Kidney tubule cell (primary cell): ENCODE data around the gene CAPN11.
"Not testable (repeated sequence)": the region's sequence is repeated elsewhere in the genome, so short reads cannot be mapped to it uniquely, and the experiment has no call there.

ENCODE experiments used
- DNase-seq: peaks from one replicate; pipeline ENCODE4 v3.0.0-alpha.2; 2018; ENCODE audit warnings: low spot score

Gene CAPN11

DNA sequence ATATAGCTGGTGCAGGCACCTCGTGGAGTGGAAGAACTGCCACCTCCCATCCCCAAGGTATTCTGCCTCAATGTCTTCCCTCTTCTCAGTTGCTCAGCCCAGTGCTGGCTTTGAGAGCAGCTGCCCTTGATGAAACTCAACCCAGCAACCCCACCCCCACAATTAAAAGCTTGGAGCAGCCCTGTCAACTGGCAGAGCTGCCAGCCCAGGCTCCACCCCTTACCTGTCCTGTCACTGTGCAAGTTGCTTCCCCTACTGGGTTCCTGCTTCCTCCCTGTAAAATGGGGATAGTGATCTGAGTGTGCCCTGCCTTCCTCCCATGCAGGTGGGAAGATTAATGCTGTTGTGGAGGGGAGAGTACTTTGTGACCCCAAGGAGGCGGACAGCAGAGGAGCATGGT lies 26.7 kb upstream of the CAPN11 start:
- DNase-seq = no peak

DNA sequence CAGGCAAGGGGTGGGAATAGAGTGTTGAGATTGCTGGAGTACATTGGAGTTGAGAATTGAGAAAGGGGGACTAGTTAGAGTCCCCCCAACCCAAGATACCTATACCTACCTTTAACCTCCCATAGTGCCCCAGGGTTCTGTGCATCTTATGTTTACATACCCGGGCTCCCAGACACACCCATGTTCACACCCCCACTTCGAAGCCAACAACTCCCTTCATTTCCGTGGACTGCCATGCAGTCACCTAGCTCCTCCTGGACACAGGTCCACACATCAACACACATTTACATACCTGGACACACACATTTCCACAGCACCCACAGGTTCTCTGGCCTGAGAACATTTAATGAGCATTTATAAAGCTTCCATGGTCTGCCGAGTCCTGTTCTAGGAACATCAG lies 26.1 kb upstream of the CAPN11 start:
- no peak for DNase-seq

DNA sequence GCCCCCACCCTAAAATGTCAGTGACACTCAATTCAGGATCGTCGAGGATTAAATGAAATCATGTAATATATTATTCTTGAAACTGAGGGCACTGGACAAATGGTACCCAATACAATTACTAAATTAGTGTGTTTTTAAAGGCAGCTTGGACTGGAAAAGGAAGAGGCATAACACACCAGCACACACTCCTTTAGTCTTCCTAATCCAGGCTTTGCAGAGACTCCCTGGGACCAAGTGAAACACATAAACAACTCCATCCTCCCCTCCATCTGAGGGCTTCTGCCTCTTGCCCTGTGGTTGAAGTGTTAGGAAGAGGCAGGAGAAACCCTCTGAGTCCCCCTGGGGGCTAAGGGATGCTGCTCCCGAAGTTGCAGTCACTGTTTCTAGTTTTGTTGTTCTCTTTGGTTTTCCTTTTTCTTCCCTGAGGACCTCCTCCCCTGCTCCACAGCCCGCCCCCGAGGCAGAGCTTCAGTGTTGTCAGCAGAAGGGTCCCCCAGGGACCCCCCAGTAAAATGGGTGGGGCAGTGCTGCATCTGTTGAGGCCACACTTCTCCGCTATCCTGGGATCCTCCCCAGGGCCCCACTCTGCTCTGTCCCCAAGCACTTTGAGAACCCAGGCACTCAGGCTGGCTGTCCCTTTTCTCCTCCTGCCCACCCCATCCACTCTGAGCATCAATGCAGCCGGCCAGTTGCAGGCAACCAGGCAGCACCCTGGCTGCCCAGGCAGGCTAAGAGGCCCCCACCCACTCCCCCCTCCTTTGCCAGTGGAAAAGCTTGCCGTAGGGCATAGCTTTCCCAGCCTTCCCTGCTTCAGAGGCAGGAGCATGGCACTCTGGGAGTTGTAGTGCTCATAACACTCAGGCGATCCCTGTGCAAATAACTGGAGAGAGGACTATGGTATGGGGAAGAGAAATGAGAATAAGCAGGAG lies 25.4 kb upstream of the CAPN11 start:
- DNase-seq = no peak

GRCh38 chr6:44133981-44134711 lies 24.5 kb upstream of the CAPN11 start:
- no peak for DNase-seq

DNA sequence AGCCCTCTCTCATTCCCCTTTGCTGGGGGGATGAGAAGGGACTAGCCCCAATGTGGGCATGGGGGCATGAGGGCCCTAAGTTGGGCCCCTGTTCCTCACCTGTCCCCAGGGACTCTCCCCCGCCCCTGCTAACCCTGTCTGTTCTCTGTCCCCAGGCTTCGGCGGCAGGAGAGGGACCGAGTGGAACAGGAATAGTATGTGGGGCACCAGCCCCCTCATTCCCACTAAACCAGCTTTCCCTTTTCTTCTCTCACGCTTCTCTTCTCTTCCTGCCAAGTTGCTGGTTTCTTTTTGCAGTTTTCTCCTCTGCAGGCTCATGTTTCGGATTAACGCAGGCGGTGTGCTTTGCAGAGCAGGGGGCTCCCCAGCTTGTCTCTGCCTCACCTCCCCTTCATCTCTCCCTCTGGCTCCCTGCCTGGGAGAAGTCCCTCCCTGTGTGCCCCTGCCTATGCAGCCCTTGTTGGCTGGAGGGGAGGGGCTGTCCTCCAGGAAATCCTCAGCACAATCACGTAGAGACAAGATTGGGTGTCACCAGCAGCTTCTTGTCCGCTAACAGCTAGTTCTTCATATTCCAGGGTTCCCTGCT lies 23.4 kb upstream of the CAPN11 start:
- no peak for DNase-seq

DNA sequence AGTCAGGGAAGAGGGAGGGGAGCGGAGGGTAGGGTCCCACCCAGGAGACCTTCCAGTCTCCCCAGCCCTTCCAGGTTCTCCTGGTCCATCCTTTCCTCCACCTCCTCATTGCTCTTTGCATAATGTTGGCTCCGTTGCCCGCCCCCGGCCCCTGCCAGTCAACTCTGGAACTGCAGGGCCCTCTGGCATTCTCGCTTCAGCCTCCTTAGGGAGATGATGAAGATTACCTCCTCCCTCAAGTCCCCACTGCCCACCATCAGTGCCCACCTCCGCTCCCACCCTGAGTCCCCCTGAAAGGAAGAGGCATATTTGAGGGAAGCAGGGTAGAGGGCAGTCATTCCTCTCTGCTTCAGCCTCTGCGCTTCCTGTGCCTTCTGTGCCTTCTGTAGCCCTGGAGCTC lies 22.7 kb upstream of the CAPN11 start:
- no peak for DNase-seq

DNA sequence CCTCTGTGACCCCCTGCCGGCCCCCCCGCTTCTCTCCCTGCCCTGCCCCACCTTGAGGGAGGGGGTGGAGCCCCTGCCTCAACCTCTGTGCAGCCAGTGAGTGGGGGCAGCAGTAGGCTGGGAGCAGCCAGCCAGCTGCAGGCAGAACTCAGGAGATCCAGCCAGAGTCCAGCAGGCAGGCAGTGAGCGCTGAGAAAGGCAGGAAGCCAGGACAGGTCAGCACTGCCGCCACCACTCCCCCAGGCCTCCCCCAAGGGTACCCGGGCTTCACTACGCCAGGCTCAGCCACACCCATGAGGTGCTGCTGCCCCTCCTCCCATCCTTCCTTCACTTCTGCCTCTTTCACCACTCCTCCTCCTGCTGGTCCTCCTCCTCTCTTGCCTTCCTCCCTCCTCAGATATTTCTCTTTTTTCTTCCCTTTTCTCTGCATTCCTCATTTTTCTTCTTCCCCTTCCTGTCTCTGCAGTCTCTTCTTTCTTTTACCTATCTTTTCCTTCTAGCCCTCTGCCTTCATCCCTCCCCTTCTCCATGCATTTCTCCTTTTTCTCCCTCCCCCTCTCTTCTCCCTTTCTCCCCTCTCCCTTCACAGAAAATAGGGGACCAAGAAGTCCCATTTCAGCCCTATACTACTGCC lies 19.8 kb upstream of the CAPN11 start:
- no peak for DNase-seq

DNA sequence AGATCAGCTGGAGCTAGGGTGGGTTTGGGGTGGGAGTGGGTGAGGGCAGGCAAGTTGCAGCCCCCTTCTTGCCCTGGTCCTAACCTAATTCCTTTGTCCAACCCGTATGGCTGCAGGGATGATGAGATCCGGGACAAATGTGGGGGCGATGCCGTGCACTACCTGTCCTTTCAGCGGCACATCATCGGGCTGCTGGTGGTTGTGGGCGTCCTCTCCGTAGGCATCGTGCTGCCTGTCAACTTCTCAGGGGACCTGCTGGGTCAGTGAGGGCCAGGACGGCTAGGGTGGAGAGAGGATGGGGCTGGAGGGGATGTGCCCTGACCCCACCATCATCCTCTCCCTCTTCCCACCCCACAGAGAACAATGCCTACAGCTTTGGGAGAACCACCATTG lies 19.3 kb upstream of the CAPN11 start:
- DNase-seq = no peak

DNA sequence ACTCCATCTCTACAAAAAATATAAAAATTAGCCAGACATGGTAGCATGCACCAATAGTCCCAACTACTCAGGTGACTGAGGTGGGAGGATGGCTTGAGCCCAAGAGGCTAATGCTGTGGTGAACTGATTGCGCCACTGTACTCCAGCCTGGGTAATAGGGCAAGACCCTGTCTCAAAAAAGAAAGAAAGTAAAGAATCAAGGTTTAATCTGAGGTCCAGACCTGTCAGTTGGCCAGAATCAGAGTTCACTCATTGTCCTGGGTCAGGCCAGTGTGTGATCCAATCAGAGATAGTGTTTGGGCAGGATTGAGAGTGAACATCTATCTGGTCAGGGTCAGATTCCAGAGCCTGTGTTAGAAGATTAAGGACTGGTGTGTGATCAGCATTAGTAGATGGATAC lies 15.8 kb upstream of the CAPN11 start:
- no peak for DNase-seq

GRCh38 chr6:44143731-44144130 lies 14.9 kb upstream of the CAPN11 start:
- no peak for DNase-seq

- DNase-seq = not testable (repeated sequence)
Observed at GRCh38 chr6:44144536-44144935, 14.1 kb upstream of the CAPN11 start.

DNA sequence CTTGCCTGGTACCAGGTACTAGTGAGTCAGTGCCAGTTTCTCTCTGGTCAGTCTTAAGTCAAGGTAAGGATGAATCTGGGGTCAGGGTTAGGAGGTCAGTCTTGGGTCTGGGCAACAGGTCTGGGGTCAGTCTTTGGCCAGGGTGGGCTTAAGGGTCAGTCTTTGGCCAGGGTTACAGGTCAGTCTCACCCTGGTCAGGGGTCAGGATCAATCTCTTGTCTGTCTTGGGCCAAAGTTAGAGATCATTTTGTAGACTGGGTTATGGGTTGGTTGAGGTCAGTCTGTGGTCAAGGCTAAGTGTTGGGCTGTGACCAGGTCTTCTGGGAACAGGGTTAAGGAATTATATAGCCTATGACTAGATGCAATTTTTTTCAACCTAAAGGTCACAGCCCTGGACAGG lies 12.8 kb upstream of the CAPN11 start:
- DNase-seq = no peak

DNA sequence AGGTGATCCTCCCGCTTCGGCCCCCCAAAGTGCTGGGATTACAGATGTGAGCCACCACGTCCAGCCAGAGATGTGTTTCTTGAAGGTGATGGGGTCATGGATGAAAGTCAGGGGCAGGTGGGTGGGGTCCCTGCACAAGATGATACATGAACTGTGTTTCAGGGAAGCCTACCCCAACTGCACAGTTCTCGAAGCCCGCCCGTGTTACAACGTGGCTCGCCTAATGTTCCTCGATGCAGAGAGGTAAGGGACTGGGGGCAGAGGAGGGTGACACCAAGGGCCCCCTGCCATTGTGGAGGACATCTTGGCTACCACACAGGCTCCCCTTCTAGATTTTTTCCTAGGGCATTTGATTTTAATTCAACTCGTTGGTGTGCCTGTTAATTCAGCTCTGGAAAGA lies 11.9 kb upstream of the CAPN11 start:
- DNase-seq = no peak

- DNase-seq = no peak
Observed at GRCh38 chr6:44147256-44147655, 11.4 kb upstream of the CAPN11 start.

- no peak for DNase-seq
Observed at GRCh38 chr6:44148306-44148705, 10.3 kb upstream of the CAPN11 start.

DNA sequence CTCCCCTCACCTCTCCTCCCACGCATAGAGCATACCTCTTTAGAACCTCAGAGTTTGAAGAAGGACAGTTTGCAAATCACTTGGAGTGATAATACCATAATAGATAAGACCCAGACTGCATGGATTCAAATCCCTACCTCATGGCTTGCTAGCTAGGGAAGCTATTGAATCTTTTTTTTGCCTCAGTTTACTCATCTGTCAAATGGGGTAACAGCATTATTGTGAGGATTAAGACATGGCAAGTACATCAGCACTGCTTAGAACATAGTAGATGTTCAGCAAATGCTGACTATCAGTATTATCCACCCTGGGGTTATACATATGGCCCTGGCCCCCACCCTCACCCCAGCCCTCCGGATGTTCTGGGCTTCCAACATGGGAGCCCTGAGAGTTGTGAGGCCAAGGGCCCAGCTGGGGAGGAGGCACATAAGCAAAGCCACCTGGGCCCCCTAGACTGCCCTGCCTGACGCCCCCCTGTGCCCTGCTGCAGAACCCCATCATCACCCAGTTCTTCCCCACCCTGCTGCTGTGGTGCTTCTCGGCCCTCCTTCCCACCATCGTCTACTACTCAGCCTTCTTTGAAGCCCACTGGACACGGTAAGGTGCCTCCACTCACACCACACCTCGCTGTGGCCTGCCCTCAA lies 9.1 kb upstream of the CAPN11 start:
- DNase-seq = no peak

DNA sequence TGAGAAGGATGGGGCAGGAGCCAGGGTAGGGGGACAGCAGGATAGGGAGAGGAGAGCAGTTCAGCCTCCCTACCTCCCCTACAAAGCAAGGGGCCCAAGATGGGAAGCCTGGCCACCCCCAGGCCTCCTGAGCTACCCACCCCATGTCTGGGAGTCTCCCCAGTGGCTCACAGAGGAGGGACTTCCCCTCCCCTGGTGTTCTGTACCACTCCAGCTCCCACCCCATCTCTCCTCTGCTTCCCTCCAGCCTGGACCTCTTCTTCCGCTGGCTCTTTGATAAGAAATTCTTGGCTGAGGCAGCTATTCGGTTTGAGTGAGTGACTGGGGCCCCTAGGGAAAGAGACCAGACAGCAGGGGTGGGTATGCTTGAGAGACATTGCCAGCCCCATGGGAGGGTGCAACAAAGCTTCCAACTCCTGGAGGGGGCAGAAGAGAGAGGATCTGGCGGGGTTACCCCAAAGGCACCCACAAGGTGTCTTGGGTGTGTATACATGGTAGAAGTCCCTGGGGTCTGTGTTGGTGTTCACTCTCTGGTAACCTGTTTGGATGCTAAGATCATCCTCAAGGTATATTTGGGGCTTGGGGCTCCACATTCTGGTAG lies 8.2 kb upstream of the CAPN11 start:
- DNase-seq = no peak

DNA sequence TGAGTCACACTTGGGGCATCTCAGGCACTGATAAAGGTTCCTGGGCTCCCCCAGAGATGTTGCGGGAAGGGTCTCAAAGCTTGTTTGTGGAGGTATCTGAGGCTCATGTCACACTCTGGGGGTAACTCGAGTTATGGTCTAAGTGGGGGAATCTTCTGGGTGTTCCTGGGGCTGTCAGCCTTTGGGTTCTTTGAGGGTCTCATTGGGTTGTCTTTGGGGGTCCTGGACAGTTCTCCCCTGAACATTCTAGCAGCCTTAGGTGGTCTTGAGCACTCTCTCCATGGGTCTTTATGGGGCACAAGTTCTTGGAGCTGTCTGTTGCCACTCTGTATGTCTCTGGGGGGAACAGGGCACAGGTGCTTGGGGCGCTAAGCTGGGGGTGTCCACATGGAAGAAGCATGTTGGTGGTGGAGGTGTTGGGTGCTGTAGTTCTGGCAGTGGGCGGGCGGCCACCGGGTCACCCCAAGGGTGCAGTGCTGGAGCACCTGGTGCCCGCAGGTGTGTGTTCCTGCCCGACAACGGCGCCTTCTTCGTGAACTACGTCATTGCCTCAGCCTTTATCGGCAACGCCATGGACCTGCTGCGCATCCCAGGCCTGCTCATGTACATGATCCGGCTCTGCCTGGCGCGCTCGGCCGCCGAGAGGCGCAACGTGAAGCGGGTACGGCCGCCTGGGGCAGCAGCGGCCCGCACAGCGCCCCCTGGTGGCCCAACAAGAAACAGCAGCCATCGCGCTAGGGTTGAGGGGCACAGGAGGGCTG lies 7.1 kb upstream of the CAPN11 start:
- peak; percentile 78 for DNase-seq

GRCh38 chr6:44152109-44152461 lies 6.5 kb upstream of the CAPN11 start:
- no peak for DNase-seq

DNA sequence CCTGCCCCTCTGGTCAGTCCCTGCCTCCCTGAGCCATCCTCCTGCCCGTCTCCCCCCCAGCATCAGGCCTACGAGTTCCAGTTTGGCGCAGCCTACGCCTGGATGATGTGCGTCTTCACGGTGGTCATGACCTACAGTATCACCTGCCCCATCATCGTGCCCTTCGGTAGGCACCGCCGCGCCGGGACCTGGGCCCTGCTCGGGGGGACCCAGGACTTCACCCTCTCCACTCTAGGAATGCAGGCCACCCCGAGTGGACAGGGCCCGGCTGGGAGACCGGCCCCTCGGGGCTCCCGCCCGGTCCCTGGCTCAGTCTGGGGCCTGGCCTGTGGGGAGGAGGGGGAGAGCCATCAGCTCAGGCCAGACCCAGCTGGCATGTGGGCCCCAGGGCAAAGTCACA lies 6.1 kb upstream of the CAPN11 start:
- DNase-seq = no peak

DNA sequence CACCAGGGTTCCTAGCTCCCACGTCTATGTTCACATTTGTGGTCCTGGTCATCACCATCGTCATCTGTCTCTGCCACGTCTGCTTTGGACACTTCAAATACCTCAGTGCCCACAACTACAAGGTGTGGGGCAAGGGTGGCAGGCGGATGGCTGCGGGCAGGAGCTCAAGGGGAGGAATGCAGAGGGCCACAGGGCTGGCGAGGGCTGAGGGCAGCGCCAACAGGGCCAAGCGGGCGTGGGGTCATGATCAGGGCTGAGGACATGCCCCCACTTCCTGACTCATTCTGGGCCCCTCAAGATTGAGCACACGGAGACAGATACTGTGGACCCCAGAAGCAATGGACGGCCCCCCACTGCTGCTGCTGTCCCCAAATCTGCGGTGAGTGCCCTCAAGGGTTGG lies 4.6 kb upstream of the CAPN11 start:
- DNase-seq = no peak
